ENCODE measurements around the gene TMEM51.

Gene TMEM51

DNA sequence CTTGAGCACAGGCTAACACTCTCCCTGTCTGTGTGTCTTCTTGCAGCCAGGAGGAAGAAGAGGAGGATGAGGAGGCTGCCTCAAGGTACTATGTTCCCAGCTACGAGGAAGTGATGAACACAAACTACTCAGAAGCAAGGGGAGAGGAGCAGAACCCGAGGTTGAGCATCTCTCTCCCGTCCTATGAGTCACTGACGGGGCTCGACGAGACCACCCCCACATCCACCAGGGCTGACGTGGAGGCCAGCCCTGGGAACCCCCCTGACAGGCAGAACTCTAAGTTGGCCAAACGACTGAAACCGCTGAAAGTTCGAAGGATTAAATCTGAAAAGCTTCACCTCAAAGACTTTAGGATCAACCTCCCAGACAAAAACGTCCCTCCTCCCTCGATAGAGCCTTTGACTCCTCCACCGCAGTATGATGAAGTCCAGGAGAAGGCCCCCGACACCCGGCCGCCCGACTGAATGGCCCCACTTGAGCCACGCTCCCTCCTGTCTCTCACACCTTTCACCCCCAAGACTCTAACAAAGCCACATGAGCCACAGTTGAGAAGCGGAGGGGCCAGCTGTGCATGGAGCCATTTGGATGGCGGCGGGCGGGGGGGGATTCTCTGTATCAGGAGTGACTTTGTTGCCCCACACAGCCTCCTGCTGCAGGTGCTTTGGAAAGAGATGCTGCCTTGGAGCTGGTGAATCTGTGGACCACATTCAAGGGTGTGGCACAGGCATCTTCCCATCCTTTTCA, 65.9 kb downstream of the TMEM51 start:
- no peak for DNase-seq

DNA sequence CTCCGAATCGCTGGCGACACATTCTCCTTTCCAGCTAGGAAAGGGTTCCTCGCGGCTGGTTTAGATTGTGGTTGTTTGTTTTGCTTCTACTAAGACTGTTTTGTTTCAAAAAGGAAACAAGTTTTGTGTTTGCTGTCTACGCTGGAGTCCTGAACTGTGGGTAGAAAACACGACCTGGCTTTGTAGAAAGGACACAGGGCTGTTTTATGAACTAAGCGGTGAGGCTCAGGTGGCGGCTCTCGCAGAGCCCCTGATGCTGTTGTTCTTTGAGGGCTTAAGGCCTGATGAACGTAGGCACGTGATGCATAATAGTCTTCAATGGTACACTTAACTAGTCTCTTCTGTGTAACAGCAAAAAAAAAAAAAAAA, 66.5 kb downstream of the TMEM51 start:
- DNase-seq: no peak

DNA sequence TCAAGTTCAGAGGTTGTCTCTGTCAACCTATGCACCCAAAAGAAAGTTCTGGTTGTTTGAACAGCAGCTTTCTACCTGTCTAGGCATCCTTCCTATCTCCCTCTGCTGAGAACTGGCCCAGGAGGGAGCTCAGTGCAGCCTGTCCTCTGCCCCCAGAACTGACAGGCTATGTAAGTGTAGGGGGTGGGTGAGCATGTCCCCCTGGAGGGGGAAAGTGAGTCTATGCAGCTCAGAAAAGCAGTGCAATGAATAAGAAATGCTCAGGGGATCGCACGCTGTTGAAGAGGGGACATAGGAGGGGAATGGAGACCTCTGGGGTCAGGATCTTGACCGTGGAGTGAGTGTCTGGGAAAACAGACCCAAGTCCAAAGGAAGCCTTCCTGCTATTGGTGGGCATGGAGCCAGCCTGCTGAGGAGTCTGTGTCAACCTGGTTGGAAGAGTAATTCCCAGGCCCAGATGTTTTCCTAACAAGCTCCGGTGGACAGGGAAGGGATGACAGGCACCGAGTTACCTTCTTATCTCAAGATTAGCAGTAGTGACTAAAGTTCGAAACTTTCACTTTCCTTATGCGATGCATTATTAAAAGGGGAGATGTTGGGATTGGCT, 67.4 kb downstream of the TMEM51 start:
- no peak for DNase-seq

DNA sequence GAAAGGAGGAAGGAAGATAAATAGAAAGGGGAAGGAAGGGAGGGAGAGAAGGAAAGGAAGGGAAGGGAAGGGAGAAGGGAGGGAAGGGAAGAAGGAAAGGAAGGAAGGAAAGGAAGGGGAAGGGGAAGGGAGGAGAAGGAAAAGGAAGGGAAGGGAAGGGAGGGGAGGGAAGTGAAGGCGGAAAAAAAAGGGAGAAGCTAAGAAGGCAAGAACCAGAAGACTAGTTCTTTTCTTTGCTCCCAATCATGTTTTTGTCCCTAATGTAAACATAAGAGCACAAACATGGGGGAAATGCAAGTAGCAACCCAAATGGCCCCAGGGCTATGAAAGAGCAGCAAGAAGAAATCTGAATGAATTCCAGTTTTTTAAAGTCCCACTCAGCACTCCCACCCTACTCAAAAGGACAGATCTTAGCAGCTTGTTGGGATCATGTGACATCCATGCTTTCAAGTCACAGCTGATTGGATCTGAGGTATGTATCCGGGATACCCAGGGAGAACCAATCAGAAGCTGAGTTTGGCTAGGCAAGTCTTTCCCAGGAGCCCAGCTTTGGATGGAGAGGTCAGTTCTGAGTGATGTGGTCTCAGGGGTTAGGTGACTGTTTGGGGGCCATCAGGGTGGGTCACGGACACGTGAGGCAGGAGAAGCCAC, 69.2 kb downstream of the TMEM51 start:
- DNase-seq: no peak

DNA sequence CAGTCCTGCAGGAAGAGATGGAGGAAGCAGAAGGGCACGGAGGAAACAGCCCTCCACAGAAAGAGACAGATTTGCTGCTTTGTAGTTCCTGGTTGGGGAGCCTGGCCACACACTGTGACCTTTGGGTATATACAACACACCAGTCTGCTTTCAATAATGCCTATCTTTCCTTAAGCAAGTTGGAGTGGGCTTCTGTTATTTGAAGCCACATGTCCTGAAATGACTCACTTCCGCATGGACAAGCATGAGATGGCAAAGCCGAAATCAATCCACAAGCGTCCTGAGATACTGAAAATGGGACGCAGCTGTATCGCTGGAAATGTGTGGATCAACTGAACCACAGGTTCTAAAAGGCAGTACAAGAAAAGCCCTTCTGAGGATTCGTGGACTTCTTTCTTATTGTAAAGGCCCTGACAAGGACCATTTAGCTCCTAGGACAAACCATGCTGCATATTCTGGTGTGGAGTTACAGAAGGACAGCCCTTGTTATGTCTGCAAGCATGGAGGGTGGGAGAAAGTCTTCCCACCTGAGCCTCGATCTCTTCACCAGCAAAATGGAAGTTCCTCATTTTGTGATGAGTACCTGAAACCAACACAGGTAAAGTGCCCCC, 70.8 kb downstream of the TMEM51 start:
- DNase-seq: no peak

DNA sequence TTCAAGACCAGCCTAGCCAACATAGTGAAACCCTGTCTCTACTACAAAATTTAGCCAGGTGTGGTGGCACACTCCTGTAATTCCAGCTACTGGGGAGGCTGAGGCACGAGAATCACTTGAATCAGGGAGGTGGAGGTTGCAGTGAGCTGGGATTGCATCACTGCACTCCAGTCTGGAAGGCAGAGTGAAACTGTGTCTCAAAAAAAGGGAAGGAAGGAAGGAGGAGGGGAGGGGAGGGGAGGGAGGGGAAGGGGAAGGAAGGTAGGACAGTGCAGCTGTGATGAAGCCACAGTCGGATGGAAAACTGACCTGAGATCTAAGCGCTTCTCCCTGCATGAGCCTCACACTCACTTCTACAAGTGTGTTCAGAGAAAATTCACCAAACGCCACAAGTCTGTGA, 71.4 kb downstream of the TMEM51 start:
- no peak for DNase-seq

DNA sequence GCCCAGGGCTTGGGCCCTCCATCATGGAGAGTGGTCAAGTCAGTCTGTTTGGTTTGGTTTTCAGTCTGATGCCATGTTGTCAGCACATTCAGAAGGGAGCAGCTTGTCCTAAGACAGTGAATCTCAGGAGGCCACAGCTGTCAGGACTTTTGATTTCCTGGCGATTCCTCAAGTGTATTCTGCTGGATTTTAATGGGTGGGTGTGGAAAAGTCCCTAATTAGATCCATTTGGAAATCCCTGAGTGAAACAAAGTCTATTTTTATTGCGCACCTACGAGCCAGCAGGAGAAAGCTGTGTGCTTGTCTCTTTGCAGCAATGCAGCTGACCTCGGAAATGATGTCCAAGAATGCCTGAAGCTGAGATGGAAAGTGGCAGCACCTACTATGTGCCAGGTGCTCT, 71.9 kb downstream of the TMEM51 start:
- no peak for DNase-seq

DNA sequence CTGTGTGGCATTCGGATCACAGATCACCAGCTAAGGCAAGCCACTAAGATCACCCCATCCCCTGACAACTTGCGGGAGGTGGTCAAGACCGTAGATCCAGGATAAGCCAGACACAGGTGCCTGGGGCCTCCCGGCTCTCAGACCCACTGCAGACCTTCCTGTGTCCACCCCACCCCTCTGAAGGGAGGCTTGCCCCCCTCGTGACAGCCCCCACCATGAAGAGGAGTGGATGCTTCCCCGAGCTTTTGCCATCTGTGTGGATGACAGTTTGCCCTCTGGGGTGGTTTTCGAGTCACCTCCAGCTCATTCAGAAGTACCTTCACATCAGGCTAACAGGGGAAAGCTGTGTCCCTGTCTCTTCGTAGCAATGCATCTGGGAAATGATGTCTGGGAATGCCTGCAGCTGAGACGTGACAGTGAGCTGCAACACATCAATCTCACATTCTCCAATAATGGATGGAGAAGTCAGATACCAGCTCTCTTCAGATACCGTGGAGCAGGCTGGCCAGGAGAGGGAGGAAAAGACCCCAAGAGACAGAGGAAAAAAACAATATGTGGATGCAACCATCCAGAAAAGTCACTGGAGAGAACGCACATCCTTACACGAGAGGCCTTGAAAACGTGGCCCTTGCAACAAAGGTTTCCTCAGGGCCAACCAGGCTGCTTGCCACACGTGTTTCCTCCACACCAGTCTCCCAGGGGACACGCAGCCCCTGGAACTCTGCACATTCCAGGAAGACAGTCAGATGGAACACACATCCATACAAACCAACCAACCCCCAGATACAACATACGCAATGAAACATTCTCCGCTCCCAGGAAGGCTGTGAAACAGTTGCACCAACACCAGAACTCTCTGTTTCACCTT, 73.1 kb downstream of the TMEM51 start:
- no peak for DNase-seq

DNA sequence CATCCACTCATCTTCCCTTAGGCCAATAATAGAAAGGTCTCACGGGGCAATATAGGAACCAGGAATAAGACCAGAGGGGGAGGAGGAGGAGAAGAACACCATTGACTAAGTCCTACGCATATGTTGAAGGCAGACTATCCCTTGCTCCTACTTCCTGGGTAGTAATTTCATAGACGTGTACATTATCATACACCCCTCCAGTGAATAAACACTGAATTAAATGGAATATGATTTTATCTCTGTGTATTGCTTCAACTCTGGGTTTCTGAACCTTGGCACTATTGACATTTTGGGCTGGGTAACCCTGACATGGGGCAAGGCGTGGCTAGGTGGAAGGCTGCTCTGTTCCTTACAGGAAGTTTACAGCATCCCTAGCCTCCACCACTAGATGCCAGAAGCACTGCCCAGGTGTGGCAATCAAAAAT, 76.2 kb downstream of the TMEM51 start:
- DNase-seq: no peak

DNA sequence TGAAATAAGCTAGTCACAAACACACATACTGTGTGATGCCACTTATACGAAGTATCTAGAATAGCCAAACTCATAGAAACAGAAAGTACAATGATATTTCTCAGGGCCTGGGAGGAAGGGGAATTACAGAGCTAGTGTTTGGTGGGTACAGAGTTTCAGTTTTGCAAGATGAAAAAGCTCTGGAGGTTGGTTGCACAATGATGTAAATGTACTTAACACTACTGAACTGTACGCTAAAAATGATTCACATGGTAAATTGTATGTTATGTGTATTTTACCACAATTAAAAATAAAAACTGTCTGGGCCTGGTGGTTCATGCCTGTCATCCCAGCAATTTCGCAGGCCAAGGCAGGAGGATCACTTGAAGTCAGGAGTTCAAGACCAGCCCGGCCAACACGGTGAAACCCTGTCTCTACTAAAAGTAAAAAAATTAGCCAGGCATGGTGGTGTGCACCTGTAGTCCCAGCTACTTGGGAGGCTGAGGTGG, 78.2 kb downstream of the TMEM51 start:
- DNase-seq: no peak

DNA sequence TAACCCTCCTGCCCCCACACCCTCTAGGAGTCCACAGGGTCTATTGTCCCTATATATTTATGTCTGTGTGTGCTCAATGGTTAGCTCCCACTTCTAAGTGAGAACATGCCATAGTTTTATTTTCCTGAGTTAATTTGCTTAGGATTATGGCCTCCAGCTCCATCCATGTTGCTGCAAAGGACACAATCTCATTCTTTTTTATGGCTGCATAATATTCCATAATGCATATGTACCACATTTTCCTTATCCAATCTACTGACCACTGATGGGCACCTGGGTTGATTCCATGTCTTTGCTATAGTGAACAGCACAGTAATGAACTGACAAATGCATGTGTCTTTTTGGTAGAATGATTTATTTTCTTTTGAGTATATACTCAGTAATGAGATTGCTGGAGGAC, 80.1 kb downstream of the TMEM51 start:
- no peak for DNase-seq

DNA sequence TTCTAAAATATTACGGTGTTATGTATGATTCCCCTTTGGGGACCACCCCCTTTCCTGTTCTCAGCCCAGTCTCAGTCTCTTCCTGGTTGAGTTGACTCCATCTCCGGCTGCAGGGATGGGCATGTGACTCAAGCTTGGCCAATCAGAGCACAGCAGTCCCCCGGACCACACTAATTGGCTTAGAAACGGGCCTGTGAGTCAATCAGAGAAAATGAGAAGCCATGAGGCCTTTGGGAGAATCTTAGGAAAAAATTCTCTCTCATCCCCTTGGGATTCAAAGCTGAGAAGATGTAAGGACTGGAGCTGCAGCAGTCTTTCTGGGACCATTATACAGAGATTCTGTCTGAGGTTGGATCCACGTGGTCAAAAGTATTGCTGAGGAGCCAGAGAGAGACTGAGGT, 82.8 kb downstream of the TMEM51 start:
- no peak for DNase-seq

DNA sequence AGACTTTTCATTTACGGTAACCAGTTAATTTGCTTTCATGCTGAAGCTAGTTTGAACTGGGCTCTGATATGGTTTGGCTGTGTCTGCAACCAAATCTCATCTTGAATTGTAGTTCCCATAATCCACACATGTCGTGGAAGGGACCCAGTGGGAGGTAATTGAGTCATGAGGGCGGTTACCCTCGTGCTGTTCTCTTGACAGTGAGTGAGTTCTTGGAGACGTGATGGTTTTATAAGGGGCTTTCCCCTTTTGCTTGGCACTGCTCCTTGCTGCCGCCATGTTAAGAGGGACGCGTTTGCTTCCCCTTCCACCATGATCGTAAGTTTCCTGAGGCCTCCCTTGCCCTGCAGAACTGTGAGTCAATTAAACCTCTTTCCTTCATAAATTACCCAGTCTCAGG, 83.2 kb downstream of the TMEM51 start:
- DNase-seq: no peak

DNA sequence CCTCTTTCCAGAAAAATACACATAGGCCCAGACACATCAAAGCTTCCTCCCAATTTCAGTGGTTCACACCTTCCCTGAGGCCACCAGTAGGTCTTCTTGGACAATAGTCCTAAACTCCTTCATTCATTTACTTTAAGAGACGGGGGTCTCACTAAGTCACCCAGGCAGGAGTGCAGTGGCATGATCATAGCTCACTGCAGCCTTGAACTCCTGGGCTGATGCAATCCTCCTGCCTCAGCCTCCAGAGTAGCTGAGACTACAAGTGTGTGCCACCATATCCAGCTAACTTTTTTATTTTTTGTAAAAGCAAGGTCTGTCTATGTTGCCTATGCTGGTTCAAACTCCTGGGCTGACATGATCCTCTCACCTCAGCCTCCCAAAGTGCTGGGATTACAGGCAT, 85.2 kb downstream of the TMEM51 start:
- DNase-seq: no peak

DNA sequence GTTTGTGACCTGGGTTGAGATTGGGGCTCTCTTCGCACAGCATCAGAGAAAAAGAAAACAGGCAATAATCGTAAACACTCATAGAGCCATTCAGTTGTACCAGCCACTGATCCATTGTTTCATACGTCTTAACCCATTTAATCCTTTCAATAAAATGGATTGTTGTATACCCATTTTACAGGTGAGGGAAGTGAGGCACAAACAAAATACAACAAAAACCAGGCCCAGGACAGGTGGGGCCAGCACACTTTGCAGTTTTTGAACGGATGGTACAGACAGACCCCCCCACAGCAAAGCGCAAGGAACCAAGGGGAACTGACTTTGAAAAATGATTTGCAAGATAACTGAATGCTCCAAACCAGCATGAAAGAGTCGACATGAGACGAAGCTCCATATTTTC, 89.2 kb downstream of the TMEM51 start:
- DNase-seq: no peak

DNA sequence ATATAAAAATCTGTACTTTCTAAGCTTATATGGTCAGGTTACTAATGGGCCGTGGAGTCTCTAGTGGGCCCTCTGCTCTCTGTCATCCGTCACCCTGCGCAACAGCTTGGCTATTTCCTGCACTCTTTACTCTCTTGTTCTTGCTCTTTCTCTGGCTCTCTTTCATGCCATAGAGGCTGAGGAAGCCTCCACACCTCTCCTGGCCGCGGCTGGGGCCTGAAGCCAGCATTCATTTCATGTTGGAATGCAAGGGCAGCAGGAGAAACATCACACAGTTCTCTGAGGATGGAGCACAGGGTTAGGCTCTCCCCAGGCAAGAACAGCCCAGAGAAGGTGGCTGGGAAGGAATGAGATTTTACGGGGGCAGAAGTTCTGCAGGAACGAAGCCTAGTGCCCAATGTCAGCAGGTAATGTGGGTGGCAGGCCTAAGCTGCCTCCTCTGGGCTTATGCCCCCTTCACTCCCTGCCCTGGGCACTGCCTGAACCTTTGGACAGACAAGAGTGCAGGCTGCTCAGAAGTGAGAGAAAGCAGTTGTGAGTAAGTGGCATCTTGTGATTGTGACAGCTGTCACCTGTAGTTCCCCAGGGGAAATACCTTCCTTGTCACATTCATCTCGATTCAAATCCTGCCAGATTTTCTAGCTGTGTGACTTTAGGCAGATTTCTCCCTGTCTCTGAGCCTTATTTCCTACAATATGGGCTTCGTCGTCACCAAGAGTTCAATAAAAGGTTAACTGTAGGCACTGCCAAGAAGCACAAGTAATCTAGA, 89.9 kb downstream of the TMEM51 start:
- DNase-seq: no peak

DNA sequence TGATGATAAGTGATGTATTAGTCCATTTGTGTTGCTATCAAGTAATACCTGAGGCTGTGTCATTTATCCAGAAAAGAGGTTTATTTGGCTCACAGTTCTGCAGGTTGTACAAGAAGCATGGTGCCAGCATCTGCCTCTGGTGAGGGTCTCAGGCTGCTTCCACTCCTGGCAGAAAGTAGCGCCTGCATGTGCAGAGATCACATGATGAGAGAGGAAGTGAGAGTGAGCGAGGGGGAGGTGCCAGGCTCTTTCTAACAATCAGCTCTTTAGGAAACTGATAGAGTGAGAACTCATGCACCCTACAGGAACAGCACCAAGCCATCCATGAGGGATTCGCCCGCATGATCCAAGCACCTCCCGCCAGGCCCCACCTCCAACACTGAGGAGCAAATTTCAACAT, 91.3 kb downstream of the TMEM51 start:
- no peak for DNase-seq

DNA sequence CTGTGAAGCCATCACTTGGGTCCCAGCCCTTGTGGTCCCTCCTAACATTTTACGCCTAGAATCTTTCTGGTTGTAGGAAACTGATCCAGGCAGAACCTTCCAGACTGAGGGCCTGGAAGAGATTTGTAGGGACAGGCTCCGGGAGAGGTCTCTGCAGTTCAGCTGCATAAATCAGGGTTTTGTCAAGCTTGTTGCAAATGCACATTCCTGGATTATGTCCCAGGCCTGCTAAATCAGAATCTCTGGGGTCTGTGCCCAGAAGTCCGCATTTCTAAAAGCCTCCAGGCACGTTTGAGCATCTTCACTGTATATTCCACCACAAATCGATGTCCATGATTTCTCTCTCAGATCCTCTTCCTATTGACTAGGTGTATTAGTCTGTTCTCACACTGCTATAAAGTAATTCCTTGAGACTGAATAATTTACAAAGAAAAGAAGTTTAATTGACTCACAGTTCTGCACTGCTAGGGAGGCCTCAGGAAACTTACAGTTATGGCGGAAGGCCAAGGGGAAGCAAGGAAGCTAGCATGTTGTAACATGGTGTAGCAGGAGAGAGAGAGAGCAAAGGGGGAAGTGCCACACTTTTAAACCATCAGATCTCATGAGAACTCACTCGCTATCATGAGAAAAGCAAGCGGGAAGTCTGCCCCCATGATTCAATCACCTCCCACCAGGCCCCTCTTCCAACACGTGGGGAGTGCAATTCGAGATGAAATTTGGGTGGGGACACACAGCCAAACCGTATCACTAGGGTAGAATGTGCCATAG, 92.2 kb downstream of the TMEM51 start:
- DNase-seq: no peak

DNA sequence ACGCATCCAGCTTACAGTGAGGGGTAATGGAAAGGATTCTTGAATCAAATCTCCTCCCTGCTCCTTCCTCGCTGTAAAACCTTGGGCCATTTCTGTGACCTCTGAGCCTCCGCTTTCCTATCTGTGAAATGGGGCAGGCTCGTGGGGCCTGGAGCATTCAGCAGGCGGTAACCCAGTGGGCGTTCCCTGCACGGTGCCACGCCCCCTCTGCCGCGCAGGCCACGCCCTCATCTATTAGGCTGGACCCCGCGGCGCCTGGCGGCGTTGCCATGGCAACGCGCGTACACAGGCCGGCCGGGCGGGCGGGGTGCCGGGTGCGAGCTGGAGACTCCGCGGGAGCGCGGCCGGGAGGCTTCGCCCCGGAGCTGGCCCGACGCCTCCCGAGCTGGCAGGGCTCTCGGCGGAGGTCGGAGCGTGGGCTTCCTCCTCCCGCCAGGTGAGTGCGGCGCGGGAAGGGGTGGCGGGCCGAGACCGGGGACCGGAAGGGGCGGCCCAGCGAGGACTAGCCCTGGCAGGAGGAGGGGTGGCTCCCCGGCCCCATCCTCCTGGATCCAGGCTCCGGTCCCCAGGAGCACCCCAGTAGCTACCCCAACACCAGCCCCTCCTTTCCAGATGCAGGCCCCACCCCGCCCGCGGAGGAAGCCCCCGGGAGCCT, 93.5 kb downstream of the TMEM51 start, which contains the start of gene FHAD1:
Gene FHAD1, plus strand, starts transcription at position 264 of the 655 bp plus-strand sequence. CDS start 4,562 bp downstream, outside the sequence.
- DNase-seq: peak; percentile 5 to 57

DNA sequence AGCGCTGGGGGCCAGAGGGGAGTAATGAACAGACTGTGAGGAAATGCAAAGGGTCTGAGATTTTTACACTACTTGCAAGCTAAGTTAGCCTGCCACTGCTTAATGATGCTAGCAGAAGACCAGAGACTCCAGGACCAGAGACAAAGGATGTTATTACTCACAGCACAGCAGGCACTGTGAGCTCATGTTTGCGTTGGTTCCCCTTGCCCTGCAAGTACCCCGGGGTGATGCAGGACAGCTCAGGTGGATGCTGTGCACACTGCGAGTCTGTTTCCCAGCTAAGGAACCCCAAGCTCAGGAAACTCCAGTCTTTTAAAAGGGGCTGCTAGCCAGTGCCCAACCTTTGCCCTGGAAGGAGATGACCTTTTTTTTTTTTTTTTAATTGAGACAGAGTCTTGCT, 94.7 kb downstream of the TMEM51 start:
- no peak for DNase-seq

DNA sequence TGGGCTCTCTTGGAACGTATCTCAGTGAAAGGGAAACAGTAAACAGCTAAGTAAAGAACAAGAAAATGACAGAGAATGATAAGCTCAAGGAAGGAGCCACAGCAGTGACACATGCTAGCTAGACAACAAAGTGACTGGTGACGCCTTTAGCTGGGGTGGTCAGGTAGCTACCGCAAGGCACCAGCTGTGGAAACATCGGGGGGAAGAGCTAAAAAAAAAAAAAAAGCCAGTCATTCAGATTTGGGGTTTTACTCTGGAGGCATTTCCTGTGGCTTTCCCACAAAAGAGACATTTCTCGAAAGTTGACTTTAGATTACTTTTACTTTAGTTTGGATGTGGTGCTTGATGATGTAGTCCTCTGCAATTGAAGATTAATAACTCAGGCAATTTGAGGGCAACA, 95.5 kb downstream of the TMEM51 start:
- no peak for DNase-seq
